SK-N-SH (cell line): Measurements from ENCODE around the gene S100A10. TPM values are rescaled to one million over a fixed set of nuclear protein-coding genes. Genes with fewer than 3 reads are reported as not detected.

Experiments used
- CTCF ChIA-PET: fragments of 300-600, 350-600 bp; formaldehyde crosslinking; extraction: SDS; loops from one replicate; lab custom pipeline; 2021; lab: Yijun Ruan, JAX
- POLR2A ChIA-PET: fragments of 350-600 bp; sonication (Branson Sonifier 250); formaldehyde crosslinking; extraction: SDS; loops from one replicate; lab custom pipeline; 2020; ENCODE audit warnings: antibody characterized with exemption, inconsistent platforms; lab: Yijun Ruan, JAX
- DNase-seq: peaks from one replicate; pipeline ENCODE4 v3.0.0; 2012
- H2AFZ ChIP-seq: fragments of 200-600 bp; sonication (generic); 2 replicates; pipeline ENCODE4 v1.8.1; 2016; ENCODE audit warnings: antibody characterized with exemption, mild to moderate bottlenecking, low read depth
- H3F3A ChIP-seq: fragments of 200-600 bp; sonication (generic); replicated peaks from 2 replicates; pipeline ENCODE3; 2016; ENCODE audit warnings: antibody characterized with exemption, mild to moderate bottlenecking; ENCODE audit not compliant: insufficient read depth
- H3K27ac ChIP-seq, 2 experiments: fragments of 200-500 bp in 1 of 2; fragments of 200-600 bp in 1 of 2; sonication (Bioruptor generic) in 1 of 2; sonication (generic), shearing (Covaris generic) in 1 of 2; 2 replicates each; pipeline versions ENCODE4 v1.5.1 to v1.6.1; 2014 to 2016; ENCODE audit warnings: low read depth in 2 of 2, inconsistent platforms in 1 of 2, low read length in 1 of 2, mild to moderate bottlenecking in 1 of 2, mixed read lengths in 1 of 2
- H3K27me3 ChIP-seq: fragments of 200-600 bp; sonication (generic), shearing (Covaris generic); 2 replicates; pipeline ENCODE4 v1.6.1; 2016; ENCODE audit warnings: mixed run types; ENCODE audit not compliant: insufficient read depth
- H3K36me3 ChIP-seq, 2 experiments: fragments of 200-500 bp in 1 of 2; fragments of 200-600 bp in 1 of 2; sonication (Bioruptor generic) in 1 of 2; sonication (generic) in 1 of 2; replicated peaks in 1 of 2; 2 replicates each; pipeline versions ENCODE3 to v1.5.1; 2014 to 2016; ENCODE audit warnings: low read length in 1 of 2, mild to moderate bottlenecking in 1 of 2; ENCODE audit not compliant: insufficient read depth in 2 of 2, control insufficient read depth in 1 of 2
- H3K4me1 ChIP-seq, 2 experiments: fragments of 200-500 bp in 1 of 2; fragments of 200-600 bp in 1 of 2; sonication (Bioruptor generic) in 1 of 2; sonication (generic), shearing (Covaris generic) in 1 of 2; 2 replicates each; pipeline versions ENCODE4 v1.5.1 to v1.6.1; 2014 to 2016; ENCODE audit warnings: low read depth in 1 of 2, low read length in 1 of 2, mixed run types in 1 of 2; ENCODE audit not compliant: insufficient read depth in 2 of 2, control insufficient read depth in 1 of 2
- H3K4me2 ChIP-seq: fragments of 200-600 bp; sonication (generic), shearing (Covaris generic); 2 replicates; pipeline ENCODE4 v1.6.1; 2017; ENCODE audit warnings: mixed run types
- H3K4me3 ChIP-seq, 2 experiments: fragments of 200-500 bp in 1 of 2; fragments of 200-600 bp in 1 of 2; sonication (Bioruptor generic) in 1 of 2; sonication (generic), shearing (Covaris generic) in 1 of 2; 2 replicates each; pipeline versions ENCODE4 v1.5.1 to v1.8.1; 2014 to 2016; ENCODE audit warnings: low read depth in 2 of 2, inconsistent platforms in 1 of 2, low read length in 1 of 2, mild to moderate bottlenecking in 1 of 2, mixed read lengths in 1 of 2, moderate library complexity in 1 of 2
- H3K79me2 ChIP-seq: fragments of 200-600 bp; sonication (generic); 2 replicates; pipeline ENCODE4 v1.8.1; 2017; ENCODE audit warnings: mild to moderate bottlenecking; ENCODE audit not compliant: insufficient read depth
- H3K9ac ChIP-seq: fragments of 200-600 bp; sonication (generic); 2 replicates; pipeline ENCODE4 v1.6.1; 2017; ENCODE audit warnings: mixed run types
- H3K9me2 ChIP-seq: fragments of 200-600 bp; sonication (generic); 2 replicates; pipeline ENCODE4 v1.6.1; 2017; ENCODE audit warnings: mixed run types
- H3K9me3 ChIP-seq: fragments of 200-600 bp; sonication (generic); 2 replicates; pipeline ENCODE4 v1.6.1; 2017; ENCODE audit warnings: mixed run types, mild to moderate bottlenecking, moderate library complexity
- H4K20me1 ChIP-seq: fragments of 200-600 bp; sonication (generic); 2 replicates; pipeline ENCODE4 v1.6.1; 2017; ENCODE audit warnings: mild to moderate bottlenecking, mixed run types; ENCODE audit not compliant: insufficient read depth
- CHD2 ChIP-seq: fragments of 150-350 bp; IDR thresholded peaks from 2 replicates; pipeline ENCODE4 v1.6.1; 2018; ENCODE audit warnings: low read length; ENCODE audit not compliant: partially characterized antibody
- CTCF ChIP-seq: fragments of 200-600 bp; sonication (generic); IDR thresholded peaks from 2 replicates; pipeline ENCODE4 v1.6.1; 2017; ENCODE audit warnings: antibody characterized with exemption, mild to moderate bottlenecking, moderate library complexity
- EP300 ChIP-seq, 2 experiments: IDR thresholded peaks; 2 replicates each; pipeline versions ENCODE4 v1.4.0 to v1.6.1; 2012; ENCODE audit warnings: borderline replicate concordance in 1 of 2, low read depth in 1 of 2, low read length in 1 of 2
- FOXJ3 ChIP-seq: sonication (generic); formaldehyde crosslinking; IDR thresholded peaks from 2 replicates; pipeline ENCODE4 v1.5.1; 2020; ENCODE audit warnings: mild to moderate bottlenecking, missing genetic modification reagents
- NRF1 ChIP-seq: IDR thresholded peaks from 2 replicates; pipeline ENCODE4 v1.6.1; 2012; ENCODE audit warnings: low read depth, mild to moderate bottlenecking, low read length
- POLR2AphosphoS5 ChIP-seq: IDR thresholded peaks from 2 replicates; pipeline ENCODE4 v1.6.1; 2012; ENCODE audit warnings: low read depth, low read length
- RAD21 ChIP-seq: IDR thresholded peaks from 2 replicates; pipeline ENCODE4 v1.6.1; 2012; ENCODE audit warnings: mild to moderate bottlenecking, low read length
- RCOR1 ChIP-seq: fragments of 150-350 bp; IDR thresholded peaks from 2 replicates; pipeline ENCODE4 v1.6.1; 2017; ENCODE audit warnings: antibody characterized with exemption, low read length
- REST ChIP-seq: IDR thresholded peaks from 2 replicates; pipeline ENCODE4 v1.6.1; 2012; ENCODE audit warnings: mild to moderate bottlenecking, low read depth, low read length, moderate library complexity
- RFX5 ChIP-seq: IDR thresholded peaks from 2 replicates; pipeline ENCODE4 v1.6.1; 2012; ENCODE audit warnings: mild to moderate bottlenecking, improper control_type of control experiment, low read length
- SIN3A ChIP-seq: IDR thresholded peaks from 2 replicates; pipeline ENCODE4 v1.6.1; 2012; ENCODE audit warnings: low read depth, mild to moderate bottlenecking, low read length, moderate library complexity, borderline replicate concordance
- SMC3 ChIP-seq: IDR thresholded peaks from 2 replicates; pipeline ENCODE4 v1.6.1; 2012; ENCODE audit warnings: low read depth, low read length, improper control_type of control experiment
- TAF1 ChIP-seq: IDR thresholded peaks from 2 replicates; pipeline ENCODE4 v1.6.1; 2012; ENCODE audit warnings: low read depth, mild to moderate bottlenecking, low read length, moderate library complexity, borderline replicate concordance
- USF2 ChIP-seq: fragments of 150-350 bp; IDR thresholded peaks from 2 replicates; pipeline ENCODE4 v1.6.1; 2017; ENCODE audit warnings: antibody characterized with exemption, low read length, low read depth, borderline replicate concordance
- YY1 ChIP-seq: IDR thresholded peaks from 2 replicates; pipeline ENCODE4 v1.4.0; 2012; ENCODE audit warnings: low read depth, mild to moderate bottlenecking
- WGBS: methylation state at CpG from one replicate; pipeline ENCODE4 v1.1.6; 2017; ENCODE audit warnings: low lambda C conversion rate; 5-methylcytosine and 5-hydroxymethylcytosine counted together
- polyA plus RNA-seq, 3 experiments: library from polyadenylated mRNA; depleted of rRNA; stranded (reverse); fragments of >200 nt; gene quantifications; 2 replicates each; pipeline ENCODE4 v1.2.3, GENCODE V29; 2012
- TF ChIP-seq, protein P1 (sequence below): IDR thresholded peaks from 2 replicates; pipeline ENCODE4 v1.4.0; 2012; ENCODE audit warnings: low read depth, borderline replicate concordance
- TF ChIP-seq, protein P2 (sequence below): IDR thresholded peaks from 2 replicates; pipeline ENCODE4 v1.4.0; 2012; ENCODE audit warnings: low read depth

S100A10 gene
- polyA plus RNA-seq, 1 of the 3 experiments (the other 2 are of a cell fraction): 161 TPM

DNA sequence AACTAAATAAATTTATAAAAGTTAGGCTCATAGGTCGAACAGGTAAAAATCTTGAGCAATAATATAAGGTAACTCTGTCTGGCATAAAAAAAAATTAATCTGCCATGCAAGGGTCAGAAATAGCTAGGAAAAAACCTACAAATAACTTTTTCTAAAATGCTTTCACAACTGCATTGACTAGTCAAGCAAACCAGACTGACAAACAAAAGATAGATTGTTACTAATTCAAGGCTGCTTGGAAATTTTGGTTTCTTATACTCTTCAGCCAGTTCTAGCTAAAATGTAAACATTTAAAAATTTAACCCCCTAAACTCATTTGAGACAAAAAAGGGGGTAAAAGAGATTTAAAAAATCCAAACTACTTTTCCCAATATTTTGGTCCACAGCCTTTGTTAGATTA, 40.8 kb downstream of the S100A10 start:
- Histone ChIP-seq H3K9me2 (no peaks in the 10 kb centered on the region), H3K4me2 (no peak overlapping the region), H3K36me3 (no peaks in the 10 kb centered on the region), H3K9me3 (no peaks in the 10 kb centered on the region), H4K20me1 (no peaks in the 10 kb centered on the region), H3F3A (no peaks in the 10 kb centered on the region), H3K9ac (no peak overlapping the region), H2AFZ (no peak overlapping the region), H3K27me3 (peaks cover 57% of the 10 kb centered on the region; the same call in 1 of the 2 replicates), H3K4me1 (no peaks in the 10 kb centered on the region), H3K27ac (no peak overlapping the region), H3K79me2 (no peaks in the 10 kb centered on the region), H3K4me3 (no peak overlapping the region)
- TF ChIP-seq, protein P1, sequence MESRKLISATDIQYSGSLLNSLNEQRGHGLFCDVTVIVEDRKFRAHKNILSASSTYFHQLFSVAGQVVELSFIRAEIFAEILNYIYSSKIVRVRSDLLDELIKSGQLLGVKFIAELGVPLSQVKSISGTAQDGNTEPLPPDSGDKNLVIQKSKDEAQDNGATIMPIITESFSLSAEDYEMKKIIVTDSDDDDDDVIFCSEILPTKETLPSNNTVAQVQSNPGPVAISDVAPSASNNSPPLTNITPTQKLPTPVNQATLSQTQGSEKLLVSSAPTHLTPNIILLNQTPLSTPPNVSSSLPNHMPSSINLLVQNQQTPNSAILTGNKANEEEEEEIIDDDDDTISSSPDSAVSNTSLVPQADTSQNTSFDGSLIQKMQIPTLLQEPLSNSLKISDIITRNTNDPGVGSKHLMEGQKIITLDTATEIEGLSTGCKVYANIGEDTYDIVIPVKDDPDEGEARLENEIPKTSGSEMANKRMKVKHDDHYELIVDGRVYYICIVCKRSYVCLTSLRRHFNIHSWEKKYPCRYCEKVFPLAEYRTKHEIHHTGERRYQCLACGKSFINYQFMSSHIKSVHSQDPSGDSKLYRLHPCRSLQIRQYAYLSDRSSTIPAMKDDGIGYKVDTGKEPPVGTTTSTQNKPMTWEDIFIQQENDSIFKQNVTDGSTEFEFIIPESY: no peak
- TF ChIP-seq, protein P2, sequence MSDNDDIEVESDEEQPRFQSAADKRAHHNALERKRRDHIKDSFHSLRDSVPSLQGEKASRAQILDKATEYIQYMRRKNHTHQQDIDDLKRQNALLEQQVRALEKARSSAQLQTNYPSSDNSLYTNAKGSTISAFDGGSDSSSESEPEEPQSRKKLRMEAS: no peak
- TF ChIP-seq EP300 (IDR thresholded peaks at IDR 0.05; ENCODE audit: borderline replicate concordance in 1 of 2, low read depth in 1 of 2, low read length in 1 of 2) (no peak), CTCF (no peak), NRF1 (no peak), RCOR1 (no peak), RFX5 (no peak)
- POLR2A ChIA-PET: no interaction called here
- DNase-seq: no peak
- 7% methylated on average over 1 of the region's 1 CpG for WGBS
- CTCF ChIA-PET: interaction anchor here (0.8 to 1.6 kb wide), 3 partner anchors 19 to 51 kb away, joined by 3 to 8 read pairs (median 5); no protein-coding TSS in a partner anchor

DNA sequence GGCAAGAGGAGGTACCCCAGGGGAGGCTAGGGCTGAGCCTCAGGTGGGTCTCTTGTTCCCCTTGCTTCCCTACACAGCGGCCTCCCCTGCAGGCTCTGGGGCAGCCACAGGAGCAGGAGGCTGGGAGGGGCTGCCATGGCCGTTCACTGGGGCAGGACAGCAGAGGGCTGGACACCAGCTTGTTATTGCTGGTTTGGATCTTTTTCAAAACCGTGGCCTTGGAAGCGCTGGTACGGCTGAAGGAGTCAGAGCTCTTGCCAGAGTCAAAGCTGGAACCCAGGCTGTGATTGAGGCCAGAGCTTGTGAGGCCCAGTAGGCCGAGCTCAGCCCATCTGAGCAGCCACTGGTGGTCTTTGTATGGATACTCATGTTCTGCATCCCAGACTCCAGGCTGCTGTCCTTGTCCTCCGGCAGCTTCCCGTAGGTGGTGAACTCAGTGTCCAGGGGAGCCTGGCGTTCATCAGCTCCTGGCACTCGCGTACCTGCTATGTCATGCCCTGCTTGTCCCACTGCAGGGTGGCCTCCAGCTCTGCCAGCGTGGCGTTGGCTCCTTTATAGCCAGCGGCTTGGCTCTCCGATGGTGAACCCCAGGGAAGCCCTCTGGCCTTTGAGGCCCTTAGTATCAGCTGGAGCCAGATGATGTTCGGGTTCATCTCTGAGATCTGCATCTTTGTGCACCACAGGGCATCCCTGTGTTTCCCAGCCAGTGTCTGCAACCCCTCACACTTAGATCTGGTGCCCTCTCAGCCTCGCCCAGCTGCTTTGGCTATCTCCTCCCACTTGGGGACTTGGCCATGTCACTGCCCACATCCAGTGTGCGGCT, 44.1 kb downstream of the S100A10 start:
- peaks cover 32% of the 10 kb centered on the region; the same call in 1 of the 2 replicates for H3K27me3 ChIP-seq
- 60% methylated on average over 10 of the region's 18 CpGs for WGBS
- peaks cover 0 to 6% of the 10 kb centered on the region in 2 experiments; a peak in 2 of 4 replicates for H3K4me1 ChIP-seq
- ChIA-PET CTCF (interaction anchor here (0.8 to 2.0 kb wide), 6 partner anchors 8 to 52 kb away, joined by 3 to 9 read pairs (median 4); no protein-coding TSS in a partner anchor), POLR2A (no interaction called here)
- H3K36me3 ChIP-seq: no peaks in the 10 kb centered on the region
- H4K20me1 ChIP-seq: no peaks in the 10 kb centered on the region
- no peaks in the 10 kb centered on the region for H3K9me3 ChIP-seq
- no peaks in the 10 kb centered on the region for H3F3A ChIP-seq
- no peak for DNase-seq
- H3K27ac ChIP-seq: no peak overlapping the region
- no peak overlapping the region for H3K4me2 ChIP-seq
- no peaks in the 10 kb centered on the region for H3K79me2 ChIP-seq
- no peak overlapping the region for H3K4me3 ChIP-seq
- no peak overlapping the region for H3K9ac ChIP-seq
- H3K9me2 ChIP-seq: no peaks in the 10 kb centered on the region
- H2AFZ ChIP-seq: no peak overlapping the region
- TF ChIP-seq YY1 (no peak), CHD2 (no peak), FOXJ3 (no peak), POLR2AphosphoS5 (no peak), SIN3A (no peak), RAD21 (no peak), REST (no peak), SMC3 (no peak), RFX5 (no peak), TAF1 (no peak), USF2 (no peak)
